Esophagus squamous epithelium (tissue), 5 donors: ENCODE data around the gene SHISA3. TPM values are rescaled to one million over a fixed set of nuclear protein-coding genes. Genes with fewer than 3 reads are reported as not detected.
"Not testable (repeated sequence)": the region's sequence is repeated elsewhere in the genome, so short reads cannot be mapped to it uniquely, and the experiment has no call there.

Experiments used
- DNase-seq: peaks from one replicate; lab custom pipeline; 2025; lab: John Stamatoyannopoulos, UW
- H3K27ac ChIP-seq, 4 donors: fragments of 200-600 bp; sonication (generic); one replicate each; pipeline ENCODE4 v1.5.1; 2016 to 2019; ENCODE audit warnings: mild to moderate bottlenecking in 1 of 4
- H3K27me3 ChIP-seq, 4 donors: fragments of 200-600 bp; sonication (generic); 1 replicate in 3 of 4; 2 replicates in 1 of 4; pipeline versions ENCODE4 v1.5.1 to v1.6.0; 2017 to 2021; ENCODE audit warnings: antibody characterized with exemption in 1 of 4
- H3K36me3 ChIP-seq, 3 donors: fragments of 200-600 bp; sonication (generic); one replicate each; pipeline ENCODE4 v1.5.1; 2016 to 2019
- H3K4me1 ChIP-seq, 3 donors: fragments of 200-600 bp; sonication (generic); one replicate each; pipeline ENCODE4 v1.5.1; 2017 to 2019
- H3K4me3 ChIP-seq, 4 donors: fragments of 200-600 bp; sonication (generic); 1 replicate in 3 of 4; 2 replicates in 1 of 4; pipeline ENCODE4 v1.5.1; 2016 to 2019; ENCODE audit warnings: mild to moderate bottlenecking in 2 of 4, moderate library complexity in 1 of 4
- H3K9me3 ChIP-seq, 3 donors: fragments of 200-600 bp; sonication (generic); one replicate each; pipeline ENCODE4 v1.5.1; 2016 to 2019
- POLR2A ChIP-seq, 4 donors: fragments of 450-650 bp; IDR thresholded peaks; one replicate each; pipeline ENCODE4 v1.6.1; 2017; ENCODE audit warnings: antibody characterized with exemption in 4 of 4, mild to moderate bottlenecking in 4 of 4, moderate library complexity in 3 of 4
- WGBS, 2 donors: methylation state at CpG; one replicate each; pipeline ENCODE4 v1.1.5; 2018; 5-methylcytosine and 5-hydroxymethylcytosine counted together
- intact Hi-C: fragments of 100-400 bp; cut with DNase I; formaldehyde crosslinking; loops from one replicate; pipeline ENCODE4 v1.15.0; 2022
- total RNA-seq, 4 donors: library from RNA; depleted of rRNA; stranded (reverse); fragments of >200 nt; gene quantifications; one replicate each; pipeline ENCODE4 v1.1.0, GENCODE V29; 2016
- TF ChIP-seq, protein P1 (sequence below), 6 experiments: fragments of 450-650 bp in 4 of 6; fragments of 200-600 bp in 2 of 6; sonication (generic) in 2 of 6; IDR thresholded peaks; one replicate each; pipeline ENCODE4 v1.5.1; 2016 to 2019; ENCODE audit warnings: antibody characterized with exemption in 6 of 6, mild to moderate bottlenecking in 4 of 6, moderate library complexity in 4 of 6
- donor health status: DM: yes; HTN: yes; CAD: no.

Gene SHISA3
- total RNA-seq, 4 donors from 2014 or later = 0.18 to 1.5 (median 0.64) TPM; not detected in 1

DNA sequence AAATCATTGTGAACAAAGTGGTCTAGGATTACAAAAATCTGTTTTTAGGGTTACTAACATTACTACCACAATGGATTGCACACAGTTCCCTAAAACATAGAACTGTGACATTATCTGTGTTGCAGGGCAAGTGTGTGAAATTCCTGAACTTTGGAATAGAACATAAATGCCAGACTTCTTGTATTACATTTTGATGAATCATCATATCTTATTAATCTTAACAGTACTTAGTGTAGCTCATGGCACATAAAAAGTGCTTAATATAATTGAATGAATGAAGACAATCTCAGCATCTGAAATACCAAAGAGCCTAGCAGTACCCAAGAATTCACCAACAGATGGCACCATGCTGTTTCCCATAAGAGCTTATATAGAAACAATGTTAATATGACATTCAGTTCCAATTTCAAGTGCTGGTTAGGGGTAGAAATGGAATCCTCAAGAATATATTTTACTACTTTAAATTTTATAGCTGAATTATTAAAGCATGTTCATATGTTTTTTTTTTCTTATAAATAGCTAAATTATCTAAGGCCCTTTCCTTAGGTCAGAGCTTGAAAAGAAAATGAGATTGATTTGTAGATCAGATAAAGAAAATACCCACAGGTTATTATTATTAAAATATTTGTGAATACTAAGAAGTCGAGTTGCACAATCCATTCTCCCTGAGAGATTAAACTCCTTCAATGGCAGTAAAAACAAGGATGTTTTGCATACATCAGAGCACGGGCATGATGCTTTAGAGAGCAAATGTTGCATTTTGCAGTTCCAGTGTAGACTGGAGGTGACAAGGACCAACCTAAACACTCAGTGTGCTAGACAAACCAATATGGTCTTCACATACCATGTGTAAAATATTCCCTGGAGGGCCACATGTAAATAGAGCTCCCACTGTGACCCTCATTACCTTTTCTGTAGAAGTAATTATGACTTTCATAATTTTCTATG lies 25.7 kb upstream of the SHISA3 start:
- Histone ChIP-seq H3K36me3 (no peaks in the 10 kb centered on the region), H3K27me3 (no peaks in the 10 kb centered on the region), H3K4me3 (no peak overlapping the region), H3K9me3 (no peaks in the 10 kb centered on the region), H3K4me1 (no peaks in the 10 kb centered on the region), H3K27ac (no peak overlapping the region)
- intact Hi-C loops = loop anchor here (5.0 kb wide), 1 partner anchor 151 kb away; no protein-coding TSS in a partner anchor
- 43 to 53% methylated on average over 2 of the region's 2 CpGs for WGBS, 2 donors
- DNase-seq = no peak
- no peak for TF ChIP-seq POLR2A (IDR thresholded peaks at IDR 0.05)
- TF ChIP-seq, protein P1, sequence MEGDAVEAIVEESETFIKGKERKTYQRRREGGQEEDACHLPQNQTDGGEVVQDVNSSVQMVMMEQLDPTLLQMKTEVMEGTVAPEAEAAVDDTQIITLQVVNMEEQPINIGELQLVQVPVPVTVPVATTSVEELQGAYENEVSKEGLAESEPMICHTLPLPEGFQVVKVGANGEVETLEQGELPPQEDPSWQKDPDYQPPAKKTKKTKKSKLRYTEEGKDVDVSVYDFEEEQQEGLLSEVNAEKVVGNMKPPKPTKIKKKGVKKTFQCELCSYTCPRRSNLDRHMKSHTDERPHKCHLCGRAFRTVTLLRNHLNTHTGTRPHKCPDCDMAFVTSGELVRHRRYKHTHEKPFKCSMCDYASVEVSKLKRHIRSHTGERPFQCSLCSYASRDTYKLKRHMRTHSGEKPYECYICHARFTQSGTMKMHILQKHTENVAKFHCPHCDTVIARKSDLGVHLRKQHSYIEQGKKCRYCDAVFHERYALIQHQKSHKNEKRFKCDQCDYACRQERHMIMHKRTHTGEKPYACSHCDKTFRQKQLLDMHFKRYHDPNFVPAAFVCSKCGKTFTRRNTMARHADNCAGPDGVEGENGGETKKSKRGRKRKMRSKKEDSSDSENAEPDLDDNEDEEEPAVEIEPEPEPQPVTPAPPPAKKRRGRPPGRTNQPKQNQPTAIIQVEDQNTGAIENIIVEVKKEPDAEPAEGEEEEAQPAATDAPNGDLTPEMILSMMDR (IDR thresholded peaks at IDR 0.05) = peak; percentile 17 to 58 (median 32)

- not testable (repeated sequence) for DNase-seq, H3K4me1 ChIP-seq, H3K9me3 ChIP-seq, H3K4me3 ChIP-seq, H3K27me3 ChIP-seq, H3K36me3 ChIP-seq, H3K27ac ChIP-seq
- intact Hi-C loops = loop anchor here (5.0 kb wide), 1 partner anchor 150 kb away; no protein-coding TSS in a partner anchor
- WGBS, 2 donors = 86 to 91% methylated on average over 6 of the region's 6 CpGs
Observed at GRCh38 chr4:42372303-42372702, 25.0 kb upstream of the SHISA3 start.

GRCh38 chr4:42377497-42377896 lies 19.8 kb upstream of the SHISA3 start:
- 81 to 82% methylated on average over 4 of the region's 4 CpGs for WGBS, 2 donors
- peaks cover 0 to 2% (median 0%) of the 10 kb centered on the region in 4 donors for H3K27me3 ChIP-seq
- no peaks in the 10 kb centered on the region for H3K9me3 ChIP-seq
- H3K4me1 ChIP-seq = no peaks in the 10 kb centered on the region
- H3K36me3 ChIP-seq = no peaks in the 10 kb centered on the region
- no peak for TF ChIP-seq POLR2A (IDR thresholded peaks at IDR 0.05)
- TF ChIP-seq, protein P1 (IDR thresholded peaks at IDR 0.05) = no peak
- H3K27ac ChIP-seq = no peak overlapping the region
- no peak overlapping the region for H3K4me3 ChIP-seq
- intact Hi-C loops = no loop called here
- DNase-seq = no peak

GRCh38 chr4:42381666-42382065 lies 15.6 kb upstream of the SHISA3 start:
- H3K4me3 ChIP-seq = no peak overlapping the region
- no peak overlapping the region for H3K27ac ChIP-seq
- no peaks in the 10 kb centered on the region for H3K4me1 ChIP-seq
- H3K36me3 ChIP-seq = no peaks in the 10 kb centered on the region
- 83 to 90% methylated on average over 2 of the region's 2 CpGs for whole genome bisulfite sequencing, 2 donors
- TF ChIP-seq POLR2A (IDR thresholded peaks at IDR 0.05) = no peak
- TF ChIP-seq, protein P1 (IDR thresholded peaks at IDR 0.05) = no peak
- H3K27me3 ChIP-seq = peaks cover 0 to 3% (median 0%) of the 10 kb centered on the region in 4 donors
- intact Hi-C loops = no loop called here
- no peaks in the 10 kb centered on the region for H3K9me3 ChIP-seq
- no peak for DNase-seq

DNA sequence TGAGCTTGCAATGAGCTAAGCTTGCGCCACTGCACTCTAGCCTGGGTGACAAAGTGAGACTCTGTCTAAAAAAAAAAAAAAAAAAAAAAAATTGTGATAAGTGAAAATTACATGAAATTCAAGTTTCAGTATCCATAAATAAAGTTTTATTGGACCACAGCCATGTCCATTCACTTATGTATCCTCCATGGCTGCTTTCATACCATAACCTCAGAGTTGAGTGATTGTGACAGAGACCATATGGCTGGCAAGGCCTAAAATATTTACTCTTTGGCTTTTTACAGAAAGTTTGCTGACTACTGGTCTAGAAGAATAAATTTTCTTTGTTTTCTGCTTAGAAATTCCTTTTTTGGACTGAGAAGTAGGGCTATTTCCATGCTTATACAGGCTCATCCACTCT lies 11.8 kb upstream of the SHISA3 start:
- 89 to 100% methylated on average over 1 of the region's 1 CpG for WGBS, 2 donors
- Histone ChIP-seq H3K4me3 (no peak overlapping the region), H3K27me3 (peaks cover 0 to 3% (median 0%) of the 10 kb centered on the region in 4 donors), H3K4me1 (no peaks in the 10 kb centered on the region), H3K36me3 (no peaks in the 10 kb centered on the region), H3K9me3 (no peaks in the 10 kb centered on the region), H3K27ac (no peak overlapping the region)
- no peak for DNase-seq
- intact Hi-C loops = no loop called here
- TF ChIP-seq, protein P1 (IDR thresholded peaks at IDR 0.05) = no peak
- no peak for TF ChIP-seq POLR2A (IDR thresholded peaks at IDR 0.05)
